Measurements from ENCODE around the gene PDZD8.

- TF ChIP-seq EZH2 (IDR thresholded peaks at IDR 0.05; ENCODE audit: borderline replicate concordance, low read depth, low read length, severe bottlenecking): no peak
- TF ChIP-seq CTCF (IDR thresholded peaks at IDR 0.05; ENCODE audit: extremely low read depth in 1 of 2, insufficient read depth in 1 of 2, low read depth in 1 of 2, low read length in 2 of 2): no peak
- no peak for TF ChIP-seq MAX (IDR thresholded peaks at IDR 0.05; ENCODE audit: insufficient read depth, insufficient read length)
- no peak for TF ChIP-seq POLR2A (IDR thresholded peaks at IDR 0.05; ENCODE audit: low read depth, low read length)
- no peak for TF ChIP-seq JUN (IDR thresholded peaks at IDR 0.05; ENCODE audit: borderline replicate concordance, insufficient read depth, insufficient read length, low read depth)
- TF ChIP-seq GATA2 (IDR thresholded peaks at IDR 0.05; ENCODE audit: insufficient read depth, insufficient read length, low read depth, low read length): no peak
Observed at GRCh38 chr10:117418121-117418520, 42.9 kb upstream of the PDZD8 start.
